GM19351 (cell line): Measurements from ENCODE around the gene EGFLAM.

Experiments used
- ATAC-seq: cut with Tn5 transposase; IDR thresholded peaks from one replicate; pipeline ENCODE4 v1.9.1; 2021; ENCODE audit warnings: mild to moderate bottlenecking, moderate library complexity; ENCODE audit not compliant: unreplicated experiment

Gene EGFLAM

DNA sequence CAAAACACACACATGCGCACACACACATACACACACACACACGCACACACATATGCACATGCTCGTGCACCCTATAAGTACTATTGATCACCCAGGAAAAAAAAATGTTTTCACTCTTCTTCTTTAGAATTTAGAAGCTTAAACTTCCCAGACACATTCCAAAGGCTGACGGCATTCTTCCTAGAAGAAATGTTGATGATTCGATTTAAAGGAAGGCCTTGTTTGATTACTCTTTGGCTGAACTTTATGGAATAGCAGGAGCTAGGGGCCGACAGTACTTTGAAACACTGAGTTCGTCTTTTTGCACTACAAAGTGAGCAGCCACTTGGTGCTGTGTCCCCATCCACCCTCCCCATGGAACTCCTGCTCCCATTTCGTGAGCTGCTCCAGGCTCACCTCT is 113.2 kb downstream of the EGFLAM start:
- ATAC-seq, result no peak

DNA sequence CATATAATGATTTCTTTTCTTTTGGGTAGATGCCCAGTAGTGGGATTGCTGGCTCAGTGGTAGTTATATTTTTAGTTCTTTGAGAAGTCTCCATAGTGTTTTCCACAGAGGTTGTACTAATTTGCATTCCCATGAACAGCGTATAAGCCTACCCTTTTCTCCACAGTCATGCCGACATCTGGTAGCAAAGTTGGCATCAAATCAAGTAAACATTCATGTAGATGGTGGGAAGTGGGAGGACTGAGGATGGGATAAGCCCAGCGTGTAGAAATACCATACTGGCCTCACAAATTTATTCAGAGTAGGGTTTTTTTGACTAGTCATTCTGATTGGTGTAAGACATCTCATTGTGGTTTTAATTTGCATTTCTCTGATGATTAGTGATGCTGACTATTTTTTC is 115.4 kb downstream of the EGFLAM start:
- ATAC-seq, result no peak

DNA sequence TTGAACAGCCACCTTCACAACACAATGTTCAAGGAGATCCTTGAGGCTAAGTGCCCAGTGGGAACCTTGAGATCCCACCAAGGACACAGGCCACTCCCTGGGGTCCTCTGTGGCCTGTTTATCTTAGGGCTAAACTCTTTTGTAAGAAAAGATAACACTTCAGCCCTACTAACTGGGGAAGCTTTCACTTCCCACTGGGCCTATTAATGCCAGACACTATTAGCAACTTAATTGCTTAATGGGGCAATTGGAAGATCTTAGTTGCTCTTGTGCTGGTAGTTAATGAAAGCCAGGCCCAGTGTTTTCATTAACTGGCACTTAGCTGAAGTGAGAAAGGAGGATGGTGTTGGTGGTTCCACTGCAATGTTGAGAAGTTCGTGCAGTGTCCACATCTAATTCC is 117.1 kb downstream of the EGFLAM start:
- ATAC-seq, result no peak

DNA sequence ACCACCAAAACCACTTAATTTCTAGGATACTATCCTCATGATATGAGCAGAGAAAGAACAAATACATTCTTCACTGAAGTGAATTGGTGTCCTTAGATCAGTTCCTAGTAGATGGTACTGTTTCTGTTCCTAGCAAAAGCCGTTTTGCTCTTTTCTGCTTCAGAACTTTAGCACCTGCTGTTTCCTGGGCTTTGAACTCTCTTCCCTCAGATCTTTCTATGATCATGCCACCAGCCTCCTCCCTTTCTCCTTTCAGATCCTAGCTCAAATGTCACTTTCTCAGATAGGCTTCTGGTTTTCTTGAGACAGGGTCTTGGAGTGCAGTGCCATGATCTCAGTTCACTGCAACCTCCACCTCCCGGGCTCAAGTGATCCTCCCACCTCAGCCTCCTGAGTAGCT is 118.0 kb downstream of the EGFLAM start:
- ATAC-seq, result no peak

DNA sequence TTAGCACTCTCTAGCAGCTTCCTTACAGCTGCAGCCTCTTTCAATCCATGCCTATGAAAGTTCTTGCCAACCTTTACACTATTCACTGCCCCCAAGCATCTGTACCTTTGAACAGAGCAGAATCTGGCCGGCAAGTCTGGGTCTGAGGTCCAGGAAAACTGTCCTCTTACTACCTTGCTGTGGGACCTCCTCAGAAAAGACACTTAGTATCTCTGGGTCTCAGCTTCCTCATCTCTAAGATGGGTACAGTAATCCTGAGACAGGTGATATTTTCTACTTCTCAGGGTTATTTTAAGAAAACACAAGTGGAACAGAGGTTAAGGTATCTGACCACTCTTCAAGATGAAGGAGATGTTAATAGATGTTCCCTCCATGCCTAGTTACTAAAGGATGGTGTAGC is 120.2 kb downstream of the EGFLAM start:
- no peak for ATAC-seq

DNA sequence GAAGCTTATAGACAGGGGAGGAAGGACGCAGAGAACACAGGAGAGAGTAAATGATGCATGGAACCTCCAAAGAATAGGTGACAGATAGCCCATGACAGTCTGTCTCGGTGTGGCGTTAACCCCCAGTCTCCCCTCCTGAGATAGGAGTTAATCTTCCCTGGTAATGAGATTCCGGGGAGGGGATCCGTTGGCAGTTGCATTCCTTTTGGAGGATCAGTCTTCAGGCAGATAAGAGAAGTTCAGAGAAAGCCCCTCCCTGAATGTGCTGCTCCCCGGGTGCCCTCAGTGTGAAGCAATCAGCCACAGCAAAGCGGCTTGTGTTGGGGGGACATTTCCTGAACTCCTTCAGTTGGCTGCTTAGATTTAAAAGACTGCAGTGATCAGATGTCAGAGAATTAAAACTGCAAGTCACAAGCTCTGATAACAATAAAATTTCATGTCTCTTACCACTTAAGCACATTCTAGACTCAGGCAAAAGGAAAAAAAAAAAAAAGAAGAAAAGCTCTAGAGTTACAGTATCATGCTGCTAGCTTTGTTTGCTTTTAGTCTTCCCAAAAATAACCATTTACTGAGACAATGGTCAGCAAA is 121.1 kb downstream of the EGFLAM start:
- no peak for ATAC-seq

DNA sequence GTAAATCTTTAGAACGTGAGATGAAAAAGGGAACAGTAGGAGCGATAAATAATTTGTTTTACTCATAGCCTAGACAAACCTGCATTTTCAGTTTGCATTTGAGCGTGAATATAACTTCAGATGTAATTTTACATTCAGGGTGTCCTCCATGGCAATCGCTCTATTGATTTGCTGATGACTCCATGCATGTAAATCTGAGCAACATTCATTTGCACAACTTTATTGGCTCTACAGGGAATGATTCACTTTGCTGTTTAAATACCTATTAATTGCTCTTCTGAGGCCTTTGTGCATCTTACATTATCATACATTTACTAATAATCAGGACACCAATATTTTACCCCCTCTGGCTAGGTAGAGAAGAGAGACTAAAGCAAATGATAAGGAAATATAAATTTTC is 122.2 kb downstream of the EGFLAM start:
- no peak for ATAC-seq

DNA sequence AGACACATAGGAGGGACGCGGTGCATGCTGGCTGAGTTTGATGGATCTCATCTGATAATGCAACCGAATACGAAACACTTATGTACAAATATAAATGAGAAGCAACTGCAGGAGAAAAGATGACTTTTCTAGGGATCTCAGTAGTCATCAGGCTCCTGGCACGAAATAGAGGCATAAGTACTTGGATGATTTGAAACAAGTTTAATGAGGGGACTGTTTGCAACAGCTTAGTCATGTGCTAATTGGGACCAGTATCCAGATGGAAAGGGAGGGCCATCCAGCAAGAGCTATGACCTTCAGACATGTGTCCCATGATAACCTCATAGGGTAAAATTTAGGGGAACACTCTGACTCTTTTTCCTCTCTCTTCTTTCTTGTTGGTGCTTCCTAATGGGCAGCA is 123.0 kb downstream of the EGFLAM start:
- no peak for ATAC-seq

DNA sequence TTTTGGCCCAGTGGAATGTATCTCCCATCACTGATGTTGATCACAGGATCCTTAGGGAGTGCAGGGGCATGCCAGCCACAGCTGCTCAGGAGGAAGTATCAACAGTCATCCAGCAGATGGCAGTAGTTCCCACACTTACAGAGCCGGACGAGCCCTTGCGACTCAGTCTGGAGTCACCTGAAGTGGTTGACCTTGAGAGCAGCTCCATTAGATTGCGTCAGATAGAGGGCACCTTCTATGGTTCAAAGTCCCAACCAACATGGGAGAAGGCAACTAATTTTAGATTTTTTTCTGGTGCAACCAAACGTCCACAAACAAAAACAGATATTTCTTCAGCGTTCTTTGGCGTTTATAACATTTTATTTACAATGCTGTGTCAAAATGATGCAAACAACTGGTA is 124.5 kb downstream of the EGFLAM start:
- ATAC-seq, result peak; percentile 99

DNA sequence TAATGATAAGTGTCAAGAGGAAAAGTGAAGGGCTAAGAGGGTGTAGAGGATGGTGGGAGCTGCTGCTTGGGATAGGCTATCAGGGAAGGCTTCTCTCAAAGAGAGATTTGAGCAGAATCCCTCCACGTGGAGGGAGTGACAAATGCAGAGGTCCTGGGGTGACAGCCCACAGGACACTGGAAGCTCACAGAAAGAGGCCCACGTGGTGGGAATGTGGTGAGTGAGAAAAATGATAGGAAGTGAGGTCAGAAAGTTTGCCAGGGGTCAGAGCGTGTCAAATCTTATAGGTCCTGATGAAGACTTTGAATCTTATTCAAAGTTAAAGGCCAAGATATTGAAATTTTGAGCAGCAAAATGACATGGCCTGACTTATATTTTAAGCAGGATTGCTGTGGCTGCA is 125.3 kb downstream of the EGFLAM start:
- ATAC-seq, result no peak

DNA sequence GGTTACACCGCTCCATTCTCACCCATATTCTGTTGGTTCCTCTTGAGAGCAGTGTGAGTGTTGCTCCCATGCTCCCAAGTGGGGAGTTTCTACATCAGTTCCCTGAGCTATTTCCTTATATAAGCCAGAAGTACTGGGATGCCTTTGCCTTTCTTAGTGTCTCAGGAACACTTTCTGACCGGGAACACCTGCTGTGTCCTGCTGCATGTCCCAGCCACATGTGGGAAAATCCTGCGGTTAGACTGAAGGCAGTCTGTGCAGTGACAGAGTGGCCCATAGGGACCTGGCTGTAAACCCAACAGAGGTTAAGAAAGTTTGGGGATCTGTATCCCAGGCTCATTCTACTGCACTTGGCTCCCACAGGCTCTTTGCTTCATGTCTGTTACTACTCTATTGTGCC is 126.0 kb downstream of the EGFLAM start:
- ATAC-seq, result no peak

DNA sequence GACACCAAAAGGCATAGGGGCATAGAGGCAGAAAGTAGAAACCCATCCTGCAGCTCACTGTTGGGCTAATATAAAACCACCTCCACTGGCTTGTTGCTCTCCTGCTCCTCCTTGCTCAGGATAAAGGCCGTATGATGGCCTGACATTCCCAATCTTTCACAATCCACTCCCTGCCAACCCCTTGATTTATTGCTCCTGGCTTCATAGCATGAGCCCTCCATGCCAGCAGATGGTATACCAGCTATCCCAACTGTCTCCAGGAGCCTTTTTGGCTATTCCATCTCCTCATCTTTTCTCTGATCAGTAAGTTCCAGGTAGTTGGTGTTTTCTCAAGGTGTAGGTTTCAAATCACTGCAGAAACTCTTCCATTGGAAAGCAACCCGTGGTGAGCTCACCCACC is 128.8 kb downstream of the EGFLAM start:
- ATAC-seq, result no peak

DNA sequence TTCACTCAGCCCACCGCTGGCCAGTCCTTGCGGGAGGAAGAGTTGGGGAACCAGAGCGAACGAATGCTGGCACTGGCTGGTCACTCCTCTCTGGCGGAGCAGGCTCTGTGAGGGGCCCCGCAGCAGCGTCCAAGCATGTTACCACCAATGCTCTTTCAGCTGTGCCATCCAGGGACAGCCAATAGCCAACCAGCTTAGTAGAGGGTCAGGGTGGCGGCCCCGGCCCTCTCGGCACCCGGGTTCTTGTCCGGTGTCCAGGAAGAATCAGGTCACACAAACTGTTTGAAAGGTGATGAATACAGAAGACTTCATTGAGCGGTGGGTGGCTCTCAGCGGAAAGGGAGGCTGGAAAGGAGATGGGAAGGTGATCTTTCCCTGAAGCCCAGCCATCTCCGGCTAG is 135.3 kb downstream of the EGFLAM start:
- ATAC-seq, result no peak

DNA sequence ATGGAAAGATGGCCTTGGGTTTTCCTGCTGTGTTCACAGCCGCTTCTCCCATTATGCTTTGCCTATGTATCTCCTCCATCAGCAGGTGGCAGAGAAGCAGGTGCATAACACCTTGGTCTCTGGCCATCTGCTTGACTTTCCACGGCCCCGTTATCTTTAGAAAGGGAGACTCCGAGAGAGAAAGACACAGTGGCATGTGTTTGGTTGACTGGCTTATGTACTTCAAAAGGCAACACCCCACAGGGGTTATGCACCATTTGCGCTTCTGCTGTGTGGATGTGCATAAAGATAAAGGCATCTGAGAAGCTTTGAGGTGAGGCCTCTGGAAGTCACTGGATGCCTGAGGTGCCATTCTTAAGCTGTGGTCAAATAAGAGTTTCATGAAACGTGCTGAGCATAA is 138.4 kb downstream of the EGFLAM start:
- ATAC-seq, result no peak

DNA sequence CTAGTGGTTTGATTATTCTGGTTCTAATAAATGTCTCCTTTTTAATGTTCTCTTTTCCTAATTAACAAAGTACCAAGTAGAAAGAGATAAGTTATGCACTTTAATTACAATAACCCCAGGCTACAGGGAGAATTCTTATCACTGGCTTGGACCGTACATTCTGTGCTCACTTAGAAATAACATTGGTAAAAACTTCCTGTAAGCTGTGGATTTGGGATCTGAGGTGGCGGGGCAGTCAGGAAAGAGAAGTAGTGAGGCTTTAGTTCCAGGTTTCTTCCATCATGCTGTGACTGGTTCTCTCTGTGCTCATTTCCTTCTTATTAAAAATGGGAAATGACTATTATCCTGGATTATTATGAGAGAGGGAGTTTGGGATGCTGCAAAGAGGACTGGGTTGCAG is 142.0 kb downstream of the EGFLAM start:
- no peak for ATAC-seq

DNA sequence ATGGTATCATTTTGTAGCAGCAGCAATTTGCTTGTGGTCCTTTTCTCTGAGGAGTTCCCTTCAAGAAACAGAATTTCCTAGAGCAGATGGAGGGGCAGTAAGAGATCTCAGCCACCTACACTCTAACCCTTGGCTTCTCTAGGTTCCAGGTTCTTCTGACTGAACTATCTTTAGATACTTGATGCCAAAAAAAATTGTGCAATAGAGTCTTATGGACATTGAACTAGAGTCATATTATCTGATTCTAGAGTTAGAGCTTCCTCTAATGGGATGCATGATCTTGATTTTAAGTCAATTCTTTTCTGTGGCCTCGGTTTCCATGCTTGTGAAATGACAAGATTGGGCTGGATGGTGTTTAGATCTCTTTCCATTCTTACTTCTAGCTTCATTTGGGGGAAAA is 142.8 kb downstream of the EGFLAM start:
- no peak for ATAC-seq

DNA sequence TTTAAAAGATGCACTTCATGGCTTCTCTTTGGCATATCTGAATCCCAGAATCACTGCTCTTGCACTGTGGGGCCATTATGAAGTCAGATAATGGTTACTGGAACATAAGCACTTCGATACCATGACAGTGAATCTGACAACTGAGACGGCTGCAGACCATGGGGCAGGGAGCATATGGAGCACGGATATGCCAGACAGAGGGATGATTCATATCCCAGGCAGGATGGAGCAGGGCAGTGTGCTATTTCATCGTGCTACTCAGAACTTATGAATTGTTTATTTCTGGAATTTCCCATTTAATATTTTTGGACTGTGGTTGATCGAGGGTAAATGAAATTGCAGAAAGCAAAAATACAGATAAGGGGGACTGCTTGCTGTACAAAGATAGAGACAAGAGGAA is 145.0 kb downstream of the EGFLAM start:
- no peak for ATAC-seq

DNA sequence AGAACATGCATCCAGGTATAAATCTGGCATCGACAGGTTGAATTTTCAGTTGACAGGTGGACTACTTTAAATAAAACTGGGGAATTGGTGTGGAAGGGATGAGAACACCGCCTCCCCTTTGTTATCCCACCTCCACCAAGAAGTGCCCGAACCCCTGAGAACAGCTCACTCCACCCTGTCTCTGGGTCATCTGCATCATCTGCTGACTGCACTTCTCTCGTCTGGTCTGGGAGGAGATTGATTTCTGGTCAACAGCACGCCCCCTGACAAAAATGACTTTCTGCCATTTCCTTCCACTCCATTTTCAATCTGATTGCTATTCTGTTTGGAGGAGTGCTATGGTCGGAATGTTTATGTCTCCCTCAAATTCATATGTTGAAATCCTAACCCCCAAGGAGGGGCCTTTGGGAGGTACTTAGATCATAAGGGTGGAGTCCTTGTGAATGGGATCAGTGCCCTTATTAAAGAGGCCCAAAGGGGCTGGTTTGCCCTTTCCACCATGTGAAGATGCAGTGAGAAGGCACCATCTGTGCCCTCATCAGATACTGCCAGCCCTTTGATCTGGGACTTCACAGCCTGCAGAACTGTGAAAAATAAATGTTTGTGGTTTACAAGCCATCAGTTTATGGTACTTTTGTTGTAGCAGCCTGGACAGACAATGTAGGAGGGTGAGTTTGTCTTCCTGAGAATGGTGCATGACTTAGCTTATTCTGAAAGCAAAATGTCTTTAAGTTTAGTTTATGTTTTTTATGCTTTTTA is 145.7 kb downstream of the EGFLAM start:
- no peak for ATAC-seq

DNA sequence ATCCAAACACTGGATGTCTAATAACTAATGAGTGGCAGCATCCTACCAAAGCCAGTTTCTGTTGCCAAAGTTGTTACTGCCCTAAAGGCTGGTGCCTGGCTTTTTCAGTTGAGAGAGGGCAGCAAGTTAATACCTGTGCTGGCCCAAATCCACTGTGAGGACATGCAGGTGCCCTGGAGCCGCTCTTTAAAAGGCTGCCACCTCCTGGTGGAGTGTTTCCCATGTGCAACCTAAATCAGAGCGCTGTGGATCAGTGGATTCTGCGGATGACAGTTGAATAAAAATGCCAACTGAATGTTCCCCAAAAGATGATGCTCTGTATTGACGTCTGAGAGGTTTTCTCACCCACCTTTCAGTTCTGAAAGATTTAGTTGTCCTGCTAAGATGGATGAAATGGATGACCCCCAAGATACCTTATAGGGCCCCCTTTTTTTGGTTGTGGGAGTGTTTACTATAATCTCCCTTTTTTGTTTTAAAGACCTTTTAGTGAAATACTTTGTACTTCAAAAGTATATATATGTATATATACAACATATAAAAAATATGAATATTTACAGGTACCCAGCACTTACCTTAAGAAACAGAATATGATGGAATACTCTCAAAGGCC is 146.4 kb downstream of the EGFLAM start:
- ATAC-seq, result no peak

DNA sequence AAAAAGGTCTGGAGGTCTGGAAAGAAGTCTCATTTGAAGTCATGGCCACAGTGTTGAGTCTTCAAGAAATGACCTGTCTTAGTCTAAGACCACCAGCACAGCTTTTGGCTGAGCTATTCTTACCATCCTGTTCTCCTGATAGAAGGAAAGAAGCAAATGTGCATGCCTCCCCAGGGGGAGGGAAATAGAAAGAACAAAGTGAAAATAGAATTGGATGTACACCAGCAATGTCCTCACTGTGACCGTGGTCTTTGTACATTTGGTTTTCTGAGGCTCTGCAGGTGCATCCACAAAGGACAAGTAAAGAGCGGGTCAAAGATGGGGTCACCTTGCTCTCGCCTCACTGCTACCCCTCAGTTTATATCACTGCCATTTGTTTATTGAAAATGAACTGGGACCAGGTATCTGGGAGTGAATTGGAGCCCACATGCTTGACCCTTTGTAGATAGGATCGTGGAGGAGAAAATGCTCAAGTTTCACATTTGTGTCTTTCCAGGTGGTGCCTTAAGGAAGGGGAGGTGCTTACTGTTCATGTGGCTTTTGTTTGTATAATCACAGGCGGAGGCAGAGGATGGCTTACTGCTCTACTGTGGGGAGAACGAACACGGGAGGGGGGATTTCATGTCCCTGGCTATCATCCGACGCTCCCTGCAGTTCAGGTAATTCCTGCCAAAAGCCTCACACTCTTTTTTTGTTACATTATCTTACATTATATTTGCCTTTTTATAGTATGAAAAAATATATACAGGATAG is 150.3 kb downstream of the EGFLAM start:
- ATAC-seq, result no peak

DNA sequence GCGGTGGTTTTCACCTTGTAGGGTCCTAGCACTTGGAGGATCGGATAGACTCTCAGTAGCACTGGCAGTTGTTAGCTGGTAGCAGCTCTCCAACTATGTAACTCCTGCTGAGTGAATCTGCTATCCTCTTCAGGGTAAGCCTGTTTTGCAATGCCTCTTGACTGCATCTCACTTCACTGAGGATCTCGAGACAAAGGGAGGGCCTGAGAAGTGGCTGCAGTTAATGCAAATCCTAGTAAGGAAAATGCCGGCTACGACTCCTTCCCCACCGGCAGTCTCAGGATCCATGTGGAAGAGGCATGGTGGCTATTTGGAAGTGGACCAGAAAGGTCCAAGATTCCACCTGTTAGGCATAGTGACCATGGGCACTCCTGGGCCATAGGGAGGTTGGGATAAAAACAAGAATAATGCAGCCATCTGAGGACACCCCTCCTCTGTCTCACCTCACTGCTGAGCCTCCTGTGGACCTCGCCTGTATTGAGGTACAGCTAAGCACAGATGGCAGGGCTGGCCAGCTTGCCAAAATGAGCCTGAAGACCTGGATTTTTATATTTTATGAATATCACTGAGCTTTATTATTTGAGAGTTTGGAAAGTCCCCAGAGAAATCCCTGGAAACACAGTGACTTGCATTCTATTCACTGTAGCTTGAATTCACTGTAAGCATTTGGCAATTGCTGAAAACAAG is 152.1 kb downstream of the EGFLAM start:
- ATAC-seq, result no peak
